ENCODE data around the gene UNC13A.

- no peak for TF ChIP-seq POLR2AphosphoS5 (IDR thresholded peaks at IDR 0.05)
- TF ChIP-seq, protein P1, sequence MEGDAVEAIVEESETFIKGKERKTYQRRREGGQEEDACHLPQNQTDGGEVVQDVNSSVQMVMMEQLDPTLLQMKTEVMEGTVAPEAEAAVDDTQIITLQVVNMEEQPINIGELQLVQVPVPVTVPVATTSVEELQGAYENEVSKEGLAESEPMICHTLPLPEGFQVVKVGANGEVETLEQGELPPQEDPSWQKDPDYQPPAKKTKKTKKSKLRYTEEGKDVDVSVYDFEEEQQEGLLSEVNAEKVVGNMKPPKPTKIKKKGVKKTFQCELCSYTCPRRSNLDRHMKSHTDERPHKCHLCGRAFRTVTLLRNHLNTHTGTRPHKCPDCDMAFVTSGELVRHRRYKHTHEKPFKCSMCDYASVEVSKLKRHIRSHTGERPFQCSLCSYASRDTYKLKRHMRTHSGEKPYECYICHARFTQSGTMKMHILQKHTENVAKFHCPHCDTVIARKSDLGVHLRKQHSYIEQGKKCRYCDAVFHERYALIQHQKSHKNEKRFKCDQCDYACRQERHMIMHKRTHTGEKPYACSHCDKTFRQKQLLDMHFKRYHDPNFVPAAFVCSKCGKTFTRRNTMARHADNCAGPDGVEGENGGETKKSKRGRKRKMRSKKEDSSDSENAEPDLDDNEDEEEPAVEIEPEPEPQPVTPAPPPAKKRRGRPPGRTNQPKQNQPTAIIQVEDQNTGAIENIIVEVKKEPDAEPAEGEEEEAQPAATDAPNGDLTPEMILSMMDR (IDR thresholded peaks at IDR 0.05) = no peak
Observed at GRCh38 chr19:17633700-17634099, 54.5 kb downstream of the UNC13A start.
